ENCODE data around the gene MPPE1. TPM values are rescaled to one million over a fixed set of nuclear protein-coding genes. Genes with fewer than 3 reads are reported as not detected.
A peak's percentile ranks its signal among the peaks of the same experiment; 100 is the strongest.

Gene MPPE1
- total and polyA plus RNA-seq, 2 of the 4 experiments (the other 2 are of a cell fraction), result 13.8 to 19.9 TPM

GRCh38 chr18:11887328-11888128 is 20.6 kb downstream of the MPPE1 start:
- ATAC-seq (ENCODE audit: low read depth) (no peak), DNase-seq (no peak)
- Histone ChIP-seq H2AK5ac (ENCODE audit: low read depth, low read length) (peak overlapping the region; percentile 21; the same call in 1 of the 2 replicates), H3K14ac (replicated peaks; ENCODE audit: low read depth, low read length) (no peak overlapping the region), H2BK15ac (ENCODE audit: low read depth, low read length) (no peak overlapping the region), H3K56ac (ENCODE audit: extremely low read depth, insufficient read depth, low read length) (no peak overlapping the region), H3K9me1 (ENCODE audit: insufficient read depth, low read length) (peaks cover 6% of the 10 kb centered on the region), H4K8ac (ENCODE audit: low read depth in 2 of 2, low read length in 2 of 2) (no peak overlapping the region), H2BK20ac (ENCODE audit: low read depth, low read length) (no peak overlapping the region), H2AK9ac (replicated peaks; ENCODE audit: low read depth, low read length, poor library complexity) (no peak overlapping the region), H3K27me3 (ENCODE audit: control insufficient read depth, insufficient read depth, low read length) (no peaks in the 10 kb centered on the region), H2AFZ (replicated peaks; ENCODE audit: low read length, poor library complexity) (no peak overlapping the region), H3K4ac (ENCODE audit: low read depth, low read length) (no peak overlapping the region), H3K36me3 (ENCODE audit: control insufficient read depth, insufficient read depth, low read length) (peaks cover 33% of the 10 kb centered on the region), H3K4me1 (ENCODE audit: control insufficient read depth, insufficient read depth, low read length) (no peaks in the 10 kb centered on the region), H3K27ac (ENCODE audit: insufficient read depth, low read length) (no peak overlapping the region), H4K20me1 (ENCODE audit: insufficient read depth, low read length) (no peaks in the 10 kb centered on the region), H3K79me1 (ENCODE audit: low read depth in 1 of 2, low read length in 2 of 2) (no peaks in the 10 kb centered on the region), H4K91ac (ENCODE audit: insufficient read depth, low read depth, low read length) (no peak overlapping the region), H3K18ac (ENCODE audit: low read depth, low read length) (no peak overlapping the region), H2BK5ac (ENCODE audit: low read depth, low read length, poor library complexity, severe bottlenecking) (no peak overlapping the region), H2BK120ac (ENCODE audit: low read depth, low read length) (no peak overlapping the region), H3K9ac (ENCODE audit: low read depth, low read length) (no peak overlapping the region), H3K9me3 (ENCODE audit: control insufficient read depth, insufficient read depth, low read length) (no peaks in the 10 kb centered on the region), H4K5ac (ENCODE audit: low read depth, low read length) (no peak overlapping the region), H3K4me3 (ENCODE audit: insufficient read depth, low read depth, low read length) (no peak overlapping the region), H3K4me2 (ENCODE audit: low read depth, low read length) (no peak overlapping the region), H3K23ac (ENCODE audit: low read depth, low read length) (no peak overlapping the region)
- no TSS peak for BruUV-seq (replicated peaks)
- ChIA-PET CTCF (no interaction called here), POLR2A (ENCODE audit: unreplicated experiment) (no interaction called here)
- TF ChIP-seq CEBPB (IDR thresholded peaks at IDR 0.05; ENCODE audit: low read depth, low read length) (no peak), USF2 (IDR thresholded peaks at IDR 0.05; ENCODE audit: low read depth, low read length) (no peak), BHLHE40 (IDR thresholded peaks at IDR 0.05; ENCODE audit: low read depth, low read length) (no peak), CTCF (conservative IDR thresholded peaks at IDR 0.05; ENCODE audit: low read depth, low read length) (no peak), RFX5 (IDR thresholded peaks at IDR 0.05; ENCODE audit: low read depth, low read length) (no peak), RAD21 (IDR thresholded peaks at IDR 0.05; ENCODE audit: low read length) (no peak), MAZ (IDR thresholded peaks at IDR 0.05; ENCODE audit: borderline replicate concordance, low read depth, low read length) (no peak), RCOR1 (IDR thresholded peaks at IDR 0.05; ENCODE audit: insufficient replicate concordance, low read length) (no peak), CHD1 (IDR thresholded peaks at IDR 0.05; ENCODE audit: low read depth, low read length) (no peak), ELK1 (IDR thresholded peaks at IDR 0.05; ENCODE audit: borderline replicate concordance, low read depth, low read length) (no peak), MAFK (IDR thresholded peaks at IDR 0.05; ENCODE audit: low read depth, low read length) (no peak), FOS (IDR thresholded peaks at IDR 0.05; ENCODE audit: low read depth, low read length) (no peak), MXI1 (IDR thresholded peaks at IDR 0.05; ENCODE audit: borderline replicate concordance, low read depth, low read length) (no peak), NFE2L2 (IDR thresholded peaks at IDR 0.05; ENCODE audit: low read depth, low read length) (no peak), SMC3 (IDR thresholded peaks at IDR 0.05; ENCODE audit: low read depth, low read length) (no peak)
- whole genome bisulfite sequencing, 2 experiments (ENCODE audit: extremely low coverage in 2 of 2, insufficient read length in 1 of 2), result no CpG with 5 or more reads among the region's 8 CpGs
- dilution Hi-C loops (cut with HindIII; ENCODE audit: low sequenced_read_pairs, unreplicated experiment), result no loop called here
- intact Hi-C loops (cut with micrococcal nuclease), result no loop called here
- in situ Hi-C loops (cut with MboI; ENCODE audit: low sequenced_read_pairs), result no loop called here

Data from IMR-90 (cell line).